Measurements from ENCODE around the gene BPTF.

Gene BPTF

DNA sequence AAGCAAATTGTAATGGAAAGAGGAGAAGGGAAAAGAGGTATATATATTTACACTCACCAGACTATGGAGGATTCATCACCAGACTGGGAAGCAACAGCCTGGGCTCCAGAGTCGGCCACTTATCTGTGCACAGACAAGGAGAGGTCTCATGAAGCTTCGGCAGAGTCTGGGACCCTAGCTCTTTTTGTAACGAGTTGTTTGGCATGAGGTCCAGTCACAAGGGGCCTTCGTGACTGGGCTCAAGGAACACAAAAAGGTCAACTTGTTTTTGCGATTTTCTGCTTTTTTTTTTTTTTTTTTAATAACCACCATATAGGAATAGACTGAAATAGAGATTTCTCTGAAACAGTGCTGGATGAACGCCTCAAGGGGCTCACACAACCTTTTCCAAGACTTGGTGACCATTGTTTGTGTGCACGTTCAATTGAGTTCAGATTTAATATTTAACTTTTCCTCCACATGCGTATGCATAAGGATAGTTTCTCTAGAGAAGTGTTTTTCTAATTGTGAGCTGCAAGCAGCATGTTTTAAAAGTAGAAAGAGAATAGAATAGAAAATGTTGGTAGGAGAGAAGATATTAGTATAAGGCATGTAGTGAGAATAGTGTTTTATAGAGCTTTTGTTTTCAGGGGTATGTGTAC lies 25.8 kb downstream of the BPTF start:
- H3K79me1 ChIP-seq (ENCODE audit: low read depth, low read length) = peaks cover 7% of the 10 kb centered on the region
- H2BK12ac ChIP-seq (ENCODE audit: low read length) = no peak overlapping the region
- no peak overlapping the region for H3K14ac ChIP-seq (ENCODE audit: low read length)
- no peak overlapping the region for H3K9ac ChIP-seq (ENCODE audit: low read depth, low read length, poor library complexity)
- H2BK5ac ChIP-seq (ENCODE audit: low read length) = no peak overlapping the region
- H3K4me1 ChIP-seq (ENCODE audit: control insufficient read depth in 2 of 2, insufficient read depth in 1 of 2, low read depth in 1 of 2, low read length in 2 of 2) = no peaks in the 10 kb centered on the region
- peaks cover 10 to 43% of the 10 kb centered on the region in 2 donors for H3K36me3 ChIP-seq (replicated peaks in 1 of 2; ENCODE audit: control insufficient read depth in 2 of 2, insufficient read depth in 2 of 2, low read length in 2 of 2)
- H3K4ac ChIP-seq (ENCODE audit: low read length) = no peak overlapping the region
- H4K91ac ChIP-seq (ENCODE audit: low read depth, low read length, poor library complexity) = no peak overlapping the region
- H4K8ac ChIP-seq (ENCODE audit: low read depth, low read length) = no peak overlapping the region
- WGBS, 2 donors (ENCODE audit: extremely low coverage in 2 of 2, insufficient read length in 2 of 2, insufficient replicate concordance in 1 of 2) = no CpG with 5 or more reads among the region's 8 CpGs
- H2BK15ac ChIP-seq (ENCODE audit: low read length) = no peak overlapping the region
- H3K18ac ChIP-seq (ENCODE audit: low read length) = no peak overlapping the region
- H3K9me3 ChIP-seq (replicated peaks in 1 of 2; ENCODE audit: control insufficient read depth in 2 of 2, insufficient read depth in 1 of 2, low read depth in 1 of 2, low read length in 2 of 2) = peaks cover 6 to 24% of the 10 kb centered on the region in 2 donors
- H3K4me3 ChIP-seq (ENCODE audit: low read length in 2 of 2) = no peak overlapping the region
- no peak overlapping the region for H3K4me2 ChIP-seq (ENCODE audit: insufficient read depth, low read length, poor library complexity, severe bottlenecking)
- no peak overlapping the region for H2BK120ac ChIP-seq (ENCODE audit: low read depth, low read length)
- H3K27me3 ChIP-seq (ENCODE audit: control insufficient read depth in 3 of 3, insufficient read depth in 3 of 3, low read depth in 1 of 3, low read length in 3 of 3) = peaks cover 0 to 2% (median 0%) of the 10 kb centered on the region in 3 experiments
- no peak overlapping the region for H3K23ac ChIP-seq (ENCODE audit: low read depth, low read length, poor library complexity)
- no peak for DNase-seq (ENCODE audit: low spot score)
- H3K27ac ChIP-seq (replicated peaks; ENCODE audit: low read length) = no peak overlapping the region
- H2AK5ac ChIP-seq (ENCODE audit: low read depth, low read length) = no peak overlapping the region
- H2AFZ ChIP-seq (ENCODE audit: low read length) = no peak overlapping the region

DNA sequence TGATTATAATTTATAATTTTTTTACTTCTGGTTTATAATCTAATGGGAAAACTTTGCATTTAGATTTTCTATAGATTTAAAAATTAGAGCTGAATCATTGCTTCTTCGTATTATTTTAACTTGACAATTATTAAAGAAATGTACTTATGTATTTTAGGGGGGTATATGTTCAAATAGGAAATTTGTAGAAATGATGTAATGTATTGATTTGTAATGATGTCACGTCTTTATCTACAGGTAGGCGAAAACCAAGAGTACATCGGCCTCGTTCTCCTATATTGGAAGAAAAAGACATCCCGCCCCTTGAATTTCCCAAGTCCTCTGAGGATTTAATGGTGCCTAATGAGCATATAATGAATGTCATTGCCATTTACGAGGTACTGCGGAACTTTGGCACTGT lies 28.4 kb downstream of the BPTF start:
- Histone ChIP-seq H3K27me3 (ENCODE audit: control insufficient read depth in 3 of 3, insufficient read depth in 3 of 3, low read depth in 1 of 3, low read length in 3 of 3) (peaks cover 0 to 2% (median 0%) of the 10 kb centered on the region in 3 experiments), H3K4me1 (ENCODE audit: control insufficient read depth in 2 of 2, insufficient read depth in 1 of 2, low read depth in 1 of 2, low read length in 2 of 2) (no peaks in the 10 kb centered on the region), H2BK12ac (ENCODE audit: low read length) (no peak overlapping the region), H4K8ac (ENCODE audit: low read depth, low read length) (no peak overlapping the region), H3K23ac (ENCODE audit: low read depth, low read length, poor library complexity) (no peak overlapping the region), H3K79me1 (ENCODE audit: low read depth, low read length) (peaks cover 6% of the 10 kb centered on the region), H2AFZ (ENCODE audit: low read length) (no peak overlapping the region), H2BK15ac (ENCODE audit: low read length) (no peak overlapping the region), H3K9me3 (replicated peaks in 1 of 2; ENCODE audit: control insufficient read depth in 2 of 2, insufficient read depth in 1 of 2, low read depth in 1 of 2, low read length in 2 of 2) (peaks cover 6 to 24% of the 10 kb centered on the region in 2 donors), H2BK5ac (ENCODE audit: low read length) (no peak overlapping the region), H2AK5ac (ENCODE audit: low read depth, low read length) (no peak overlapping the region), H3K4me2 (ENCODE audit: insufficient read depth, low read length, poor library complexity, severe bottlenecking) (no peak overlapping the region), H3K27ac (replicated peaks; ENCODE audit: low read length) (no peak overlapping the region), H3K4ac (ENCODE audit: low read length) (no peak overlapping the region), H3K18ac (ENCODE audit: low read length) (no peak overlapping the region), H3K9ac (ENCODE audit: low read depth, low read length, poor library complexity) (no peak overlapping the region), H3K36me3 (replicated peaks in 1 of 2; ENCODE audit: control insufficient read depth in 2 of 2, insufficient read depth in 2 of 2, low read length in 2 of 2) (peaks cover 10 to 52% of the 10 kb centered on the region in 2 donors), H3K4me3 (ENCODE audit: low read length in 2 of 2) (no peak overlapping the region), H4K91ac (ENCODE audit: low read depth, low read length, poor library complexity) (no peak overlapping the region), H2BK120ac (ENCODE audit: low read depth, low read length) (no peak overlapping the region), H3K14ac (ENCODE audit: low read length) (no peak overlapping the region)
- 100% methylated on average over 1 of the region's 8 CpGs; no CpG with 5 or more reads in 1 of the 2 donors for WGBS, 2 donors (ENCODE audit: extremely low coverage in 2 of 2, insufficient read length in 2 of 2, insufficient replicate concordance in 1 of 2)
- DNase-seq (ENCODE audit: low spot score) = no peak

DNA sequence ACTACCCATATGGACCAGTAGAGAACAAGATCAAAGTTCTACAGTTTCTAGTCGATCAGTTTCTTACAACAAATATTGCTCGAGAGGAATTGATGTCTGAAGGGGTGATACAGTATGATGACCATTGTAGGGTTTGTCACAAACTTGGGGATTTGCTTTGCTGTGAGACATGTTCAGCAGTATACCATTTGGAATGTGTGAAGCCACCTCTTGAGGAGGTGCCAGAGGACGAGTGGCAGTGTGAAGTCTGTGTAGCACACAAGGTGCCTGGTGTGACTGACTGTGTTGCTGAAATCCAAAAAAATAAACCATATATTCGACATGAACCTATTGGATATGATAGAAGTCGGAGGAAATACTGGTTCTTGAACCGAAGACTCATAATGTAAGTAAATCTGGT lies 29.1 kb downstream of the BPTF start:
- DNase-seq (ENCODE audit: low spot score) = no peak
- no peak overlapping the region for H3K9ac ChIP-seq (ENCODE audit: low read depth, low read length, poor library complexity)
- peaks cover 10 to 52% of the 10 kb centered on the region in 2 donors for H3K36me3 ChIP-seq (replicated peaks in 1 of 2; ENCODE audit: control insufficient read depth in 2 of 2, insufficient read depth in 2 of 2, low read length in 2 of 2)
- H4K91ac ChIP-seq (ENCODE audit: low read depth, low read length, poor library complexity) = no peak overlapping the region
- H3K18ac ChIP-seq (ENCODE audit: low read length) = no peak overlapping the region
- H3K4me2 ChIP-seq (ENCODE audit: insufficient read depth, low read length, poor library complexity, severe bottlenecking) = no peak overlapping the region
- H3K14ac ChIP-seq (ENCODE audit: low read length) = no peak overlapping the region
- H2AK5ac ChIP-seq (ENCODE audit: low read depth, low read length) = no peak overlapping the region
- no peak overlapping the region for H3K4ac ChIP-seq (ENCODE audit: low read length)
- H3K27ac ChIP-seq (replicated peaks; ENCODE audit: low read length) = no peak overlapping the region
- peaks cover 6 to 24% of the 10 kb centered on the region in 2 donors for H3K9me3 ChIP-seq (replicated peaks in 1 of 2; ENCODE audit: control insufficient read depth in 2 of 2, insufficient read depth in 1 of 2, low read depth in 1 of 2, low read length in 2 of 2)
- no peak overlapping the region for H2BK12ac ChIP-seq (ENCODE audit: low read length)
- peaks cover 0 to 2% (median 0%) of the 10 kb centered on the region in 3 experiments for H3K27me3 ChIP-seq (ENCODE audit: control insufficient read depth in 3 of 3, insufficient read depth in 3 of 3, low read depth in 1 of 3, low read length in 3 of 3)
- H3K23ac ChIP-seq (ENCODE audit: low read depth, low read length, poor library complexity) = no peak overlapping the region
- H3K4me3 ChIP-seq (ENCODE audit: low read length in 2 of 2) = no peak overlapping the region
- no peak overlapping the region for H2AFZ ChIP-seq (ENCODE audit: low read length)
- no peak overlapping the region for H2BK120ac ChIP-seq (ENCODE audit: low read depth, low read length)
- peaks cover 6% of the 10 kb centered on the region for H3K79me1 ChIP-seq (ENCODE audit: low read depth, low read length)
- H2BK5ac ChIP-seq (ENCODE audit: low read length) = no peak overlapping the region
- H2BK15ac ChIP-seq (ENCODE audit: low read length) = no peak overlapping the region
- H3K4me1 ChIP-seq (ENCODE audit: control insufficient read depth in 2 of 2, insufficient read depth in 1 of 2, low read depth in 1 of 2, low read length in 2 of 2) = no peaks in the 10 kb centered on the region
- H4K8ac ChIP-seq (ENCODE audit: low read depth, low read length) = no peak overlapping the region
- WGBS, 2 donors (ENCODE audit: extremely low coverage in 2 of 2, insufficient read length in 2 of 2, insufficient replicate concordance in 1 of 2) = no CpG with 5 or more reads among the region's 6 CpGs

DNA sequence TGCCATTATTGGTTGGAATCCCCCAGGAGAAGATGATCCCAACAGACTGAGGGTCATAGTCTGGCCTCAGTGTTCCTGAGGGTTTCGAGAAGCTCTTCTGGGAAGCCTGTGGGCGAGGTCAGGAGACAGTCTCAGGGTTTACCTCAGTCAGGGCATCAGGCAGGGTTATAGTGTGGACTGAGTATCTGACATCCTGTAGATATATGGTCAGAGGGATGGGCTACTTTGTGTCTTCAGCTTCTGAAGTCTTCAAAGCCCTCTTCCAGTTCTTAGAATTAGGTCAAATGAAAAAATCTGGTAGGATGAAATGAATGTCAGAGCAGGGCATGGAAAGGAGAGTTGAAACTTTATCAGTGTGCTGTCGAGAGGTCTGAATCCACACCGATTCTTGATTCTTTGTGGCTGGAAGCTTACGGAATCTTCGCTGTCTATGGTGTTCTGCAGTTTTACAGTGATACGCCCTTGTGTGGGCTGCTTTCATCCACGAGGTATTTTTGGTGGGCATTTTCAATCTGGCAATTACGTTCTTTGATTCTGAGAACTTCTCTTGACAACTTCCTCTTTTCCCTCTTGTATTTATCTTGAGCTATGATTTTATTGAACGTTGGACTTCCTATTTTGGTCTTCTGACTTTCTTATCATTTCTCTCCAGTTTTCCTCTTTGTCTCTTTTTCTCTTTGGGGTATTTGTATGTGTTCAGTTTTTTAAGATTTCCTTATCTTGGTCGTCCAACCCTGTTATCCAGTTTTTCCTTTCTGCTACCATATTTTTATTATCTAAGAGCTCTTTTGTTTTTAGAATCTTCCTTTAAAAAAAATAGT lies 30.4 kb downstream of the BPTF start:
- Histone ChIP-seq H3K4me3 (ENCODE audit: low read length in 2 of 2) (no peak overlapping the region), H3K4ac (ENCODE audit: low read length) (no peak overlapping the region), H3K36me3 (replicated peaks in 1 of 2; ENCODE audit: control insufficient read depth in 2 of 2, insufficient read depth in 2 of 2, low read length in 2 of 2) (peaks cover 10 to 48% of the 10 kb centered on the region in 2 donors), H3K23ac (ENCODE audit: low read depth, low read length, poor library complexity) (no peak overlapping the region), H2AFZ (ENCODE audit: low read length) (no peak overlapping the region), H4K91ac (ENCODE audit: low read depth, low read length, poor library complexity) (no peak overlapping the region), H3K4me1 (ENCODE audit: control insufficient read depth in 2 of 2, insufficient read depth in 1 of 2, low read depth in 1 of 2, low read length in 2 of 2) (no peaks in the 10 kb centered on the region), H3K27me3 (ENCODE audit: control insufficient read depth in 3 of 3, insufficient read depth in 3 of 3, low read depth in 1 of 3, low read length in 3 of 3) (peaks cover 0 to 2% (median 0%) of the 10 kb centered on the region in 3 experiments), H3K27ac (replicated peaks; ENCODE audit: low read length) (no peak overlapping the region), H3K9me3 (replicated peaks in 1 of 2; ENCODE audit: control insufficient read depth in 2 of 2, insufficient read depth in 1 of 2, low read depth in 1 of 2, low read length in 2 of 2) (peaks cover 6 to 18% of the 10 kb centered on the region in 2 donors), H2BK12ac (ENCODE audit: low read length) (no peak overlapping the region), H2AK5ac (ENCODE audit: low read depth, low read length) (no peak overlapping the region), H2BK15ac (ENCODE audit: low read length) (no peak overlapping the region), H2BK120ac (ENCODE audit: low read depth, low read length) (no peak overlapping the region), H3K79me1 (ENCODE audit: low read depth, low read length) (peaks cover 4% of the 10 kb centered on the region), H3K4me2 (ENCODE audit: insufficient read depth, low read length, poor library complexity, severe bottlenecking) (no peak overlapping the region), H3K18ac (ENCODE audit: low read length) (no peak overlapping the region), H3K9ac (ENCODE audit: low read depth, low read length, poor library complexity) (no peak overlapping the region), H3K14ac (ENCODE audit: low read length) (no peak overlapping the region), H2BK5ac (ENCODE audit: low read length) (no peak overlapping the region), H4K8ac (ENCODE audit: low read depth, low read length) (no peak overlapping the region)
- no CpG with 5 or more reads among the region's 11 CpGs for WGBS, 2 donors (ENCODE audit: extremely low coverage in 2 of 2, insufficient read length in 2 of 2, insufficient replicate concordance in 1 of 2)
- no peak for DNase-seq (ENCODE audit: low spot score)

Data from neuronal stem cell (in vitro differentiated cells).